Liver (tissue), 9 donors: ENCODE results near the gene GBX2. TPM values are rescaled to one million over a fixed set of nuclear protein-coding genes. Genes with fewer than 3 reads are reported as not detected.

ENCODE experiments used
- DNase-seq: peaks from one replicate; pipeline ENCODE4 v3.0.0-alpha.2; 2017; ENCODE audit warnings: low spot score
- H3K27ac ChIP-seq, 2 donors: one replicate each; pipeline ENCODE4 v1.7.0; 2013; ENCODE audit warnings: inconsistent platforms in 2 of 2, low read length in 2 of 2, control low read depth in 1 of 2, low read depth in 1 of 2, mild to moderate bottlenecking in 1 of 2
- H3K27me3 ChIP-seq, 4 donors: one replicate each; pipeline versions ENCODE4 v1.6.1 to v1.7.0; 2013; ENCODE audit warnings: low read length in 3 of 4, inconsistent platforms in 1 of 4, mild to moderate bottlenecking in 1 of 4, moderate library complexity in 1 of 4; ENCODE audit not compliant: control insufficient read depth in 4 of 4, insufficient read depth in 4 of 4
- H3K36me3 ChIP-seq, 4 donors: one replicate each; pipeline versions ENCODE4 v1.6.1 to v1.7.0; 2013; ENCODE audit warnings: low read length in 3 of 4, mild to moderate bottlenecking in 3 of 4, low read depth in 1 of 4, moderate library complexity in 1 of 4; ENCODE audit not compliant: control insufficient read depth in 4 of 4, insufficient read depth in 3 of 4
- H3K4me1 ChIP-seq, 4 donors: one replicate each; pipeline versions ENCODE4 v1.6.1 to v1.7.0; 2013; ENCODE audit warnings: low read length in 3 of 4, mild to moderate bottlenecking in 3 of 4, moderate library complexity in 1 of 4; ENCODE audit not compliant: control insufficient read depth in 4 of 4, insufficient read depth in 4 of 4
- H3K4me3 ChIP-seq, 3 donors: one replicate each; pipeline versions ENCODE4 v1.6.1 to v1.7.0; 2013; ENCODE audit warnings: low read length in 3 of 3, control low read depth in 1 of 3, low read depth in 1 of 3, mild to moderate bottlenecking in 1 of 3
- H3K9ac ChIP-seq, 2 donors: one replicate each; pipeline ENCODE4 v1.7.0; 2013; ENCODE audit warnings: low read length in 2 of 2, mild to moderate bottlenecking in 2 of 2, moderate library complexity in 2 of 2, control low read depth in 1 of 2, low read depth in 1 of 2
- H3K9me3 ChIP-seq, 4 donors: one replicate each; pipeline versions ENCODE4 v1.6.1 to v1.7.0; 2013; ENCODE audit warnings: low read length in 3 of 4; ENCODE audit not compliant: control insufficient read depth in 4 of 4
- EGR1 ChIP-seq, 2 donors: IDR thresholded peaks; 2 replicates each; pipeline ENCODE4 v1.6.1; 2016 to 2018; ENCODE audit warnings: antibody characterized with exemption in 2 of 2, low read depth in 2 of 2
- FOXA1 ChIP-seq: IDR thresholded peaks from 2 replicates; pipeline ENCODE4 v1.6.1; 2016; ENCODE audit warnings: antibody characterized with exemption
- FOXA2 ChIP-seq: IDR thresholded peaks from 2 replicates; pipeline ENCODE4 v1.6.1; 2016; ENCODE audit warnings: antibody characterized with exemption
- GABPA ChIP-seq, 2 donors: IDR thresholded peaks in 1 of 2; conservative IDR thresholded peaks in 1 of 2; 2 replicates each; pipeline ENCODE4 v1.6.1; 2016; ENCODE audit warnings: antibody characterized with exemption in 2 of 2, mild to moderate bottlenecking in 1 of 2, moderate library complexity in 1 of 2
- HNF4A ChIP-seq, 2 donors: conservative IDR thresholded peaks; 2 replicates each; pipeline ENCODE4 v1.6.1; 2016; ENCODE audit warnings: antibody characterized with exemption in 2 of 2, mild to moderate bottlenecking in 2 of 2
- HNF4G ChIP-seq: IDR thresholded peaks from 2 replicates; pipeline ENCODE4 v1.6.1; 2016; ENCODE audit warnings: antibody characterized with exemption
- JUND ChIP-seq, 2 donors: IDR thresholded peaks; 2 replicates each; pipeline ENCODE4 v1.6.1; 2016; ENCODE audit warnings: antibody characterized with exemption in 2 of 2
- NR2F2 ChIP-seq: IDR thresholded peaks from 2 replicates; pipeline ENCODE4 v1.6.1; 2016; ENCODE audit warnings: antibody characterized with exemption
- RAD21 ChIP-seq, 2 donors: IDR thresholded peaks; 2 replicates each; pipeline ENCODE4 v1.6.1; 2016; ENCODE audit warnings: antibody characterized with exemption in 2 of 2, mild to moderate bottlenecking in 2 of 2
- RXRA ChIP-seq, 2 donors: IDR thresholded peaks; 2 replicates each; pipeline ENCODE4 v1.6.1; 2017 to 2018; ENCODE audit warnings: antibody characterized with exemption in 2 of 2, mild to moderate bottlenecking in 1 of 2
- SP1 ChIP-seq: IDR thresholded peaks from 2 replicates; pipeline ENCODE4 v1.6.1; 2018; ENCODE audit warnings: antibody characterized with exemption, mild to moderate bottlenecking
- TAF1 ChIP-seq: conservative IDR thresholded peaks from 2 replicates; pipeline ENCODE4 v1.6.1; 2016; ENCODE audit warnings: antibody characterized with exemption, mild to moderate bottlenecking
- YY1 ChIP-seq: IDR thresholded peaks from 2 replicates; pipeline ENCODE4 v1.6.1; 2016; ENCODE audit warnings: antibody characterized with exemption, mild to moderate bottlenecking
- WGBS: extraction: QIAGEN DNeasy Blood & Tissue Kit; methylation state at CpG from one replicate; pipeline ENCODE4 v1.1.7; 2013; 5-methylcytosine and 5-hydroxymethylcytosine counted together
- polyA plus RNA-seq, 2 donors: library from polyadenylated mRNA; stranded (reverse) in 1 of 2; unstranded in 1 of 2; fragments of 200-250 nt in 1 of 2; fragments of >200 nt in 1 of 2; fragmentation: Nextera tagmentation in 1 of 2; extraction: Ambion mirVana in 1 of 2; gene quantifications; one replicate each; pipeline versions ENCODE4 v1.2.1 to v1.2.3, GENCODE V29; 2013 to 2015
- total RNA-seq, 2 donors: library from RNA; depleted of rRNA; stranded (reverse); fragments of >200 nt; gene quantifications; one replicate each; pipeline ENCODE4 v1.2.3, GENCODE V29; 2014
- TF ChIP-seq, protein P1 (sequence below): IDR thresholded peaks from 2 replicates; pipeline ENCODE4 v1.6.1; 2016; ENCODE audit warnings: antibody characterized with exemption
- TF ChIP-seq, protein P2 (sequence below): fragments of 150-350 bp; IDR thresholded peaks from 2 replicates; pipeline ENCODE4 v1.5.1; 2017; ENCODE audit warnings: improper control_type of control experiment, low read depth, low read length; ENCODE audit not compliant: missing input control
- TF ChIP-seq, protein P3 (sequence below): IDR thresholded peaks from 2 replicates; pipeline ENCODE4 v1.6.1; 2016; ENCODE audit warnings: antibody characterized with exemption
- TF ChIP-seq, protein P4 (sequence below): IDR thresholded peaks from 2 replicates; pipeline ENCODE4 v1.6.1; 2016; ENCODE audit warnings: antibody characterized with exemption, mild to moderate bottlenecking
- TF ChIP-seq, protein P5 (sequence below): IDR thresholded peaks from 2 replicates; pipeline ENCODE4 v1.6.1; 2016; ENCODE audit warnings: antibody characterized with exemption
- donor health status: healthy.
- donor health status: healthy.
- donor health status: healthy.
- donor health status: healthy.
- donor health status: healthy.

GBX2 gene
- total and polyA plus RNA-seq, 4 donors = not detected

DNA sequence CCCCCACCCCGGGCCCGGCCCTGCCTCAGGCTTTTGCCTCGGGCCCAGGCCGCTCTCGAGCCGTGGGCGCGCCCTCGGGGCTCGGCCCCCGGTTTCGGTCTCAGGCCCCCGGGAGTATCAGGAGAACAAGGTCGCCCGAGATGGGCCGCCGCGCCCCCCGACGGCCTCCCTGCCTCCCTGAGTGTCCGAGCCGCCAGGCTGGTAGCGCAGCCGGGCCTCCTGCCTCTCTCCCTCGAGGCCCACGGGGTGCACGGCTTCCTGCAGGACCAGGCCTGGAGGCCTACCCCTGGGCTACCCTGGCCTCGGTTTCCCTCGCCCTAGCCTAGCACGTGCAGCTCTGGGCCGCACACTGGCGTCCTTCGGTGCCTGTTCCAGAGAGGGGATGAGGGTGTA lies 8.4 kb downstream of the GBX2 start:
- TF ChIP-seq FOXA2 = no peak
- TF ChIP-seq, protein P1, sequence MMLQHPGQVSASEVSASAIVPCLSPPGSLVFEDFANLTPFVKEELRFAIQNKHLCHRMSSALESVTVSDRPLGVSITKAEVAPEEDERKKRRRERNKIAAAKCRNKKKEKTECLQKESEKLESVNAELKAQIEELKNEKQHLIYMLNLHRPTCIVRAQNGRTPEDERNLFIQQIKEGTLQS = no peak
- no peak for TF ChIP-seq NR2F2
- no peak for TF ChIP-seq HNF4A (conservative IDR thresholded peaks at IDR 0.05)
- TF ChIP-seq TAF1 = no peak
- TF ChIP-seq EGR1 (IDR thresholded peaks at IDR 0.05; ENCODE audit: low read depth in 2 of 2) = no peak
- no peak for TF ChIP-seq RXRA (IDR thresholded peaks at IDR 0.05)
- TF ChIP-seq, protein P2, sequence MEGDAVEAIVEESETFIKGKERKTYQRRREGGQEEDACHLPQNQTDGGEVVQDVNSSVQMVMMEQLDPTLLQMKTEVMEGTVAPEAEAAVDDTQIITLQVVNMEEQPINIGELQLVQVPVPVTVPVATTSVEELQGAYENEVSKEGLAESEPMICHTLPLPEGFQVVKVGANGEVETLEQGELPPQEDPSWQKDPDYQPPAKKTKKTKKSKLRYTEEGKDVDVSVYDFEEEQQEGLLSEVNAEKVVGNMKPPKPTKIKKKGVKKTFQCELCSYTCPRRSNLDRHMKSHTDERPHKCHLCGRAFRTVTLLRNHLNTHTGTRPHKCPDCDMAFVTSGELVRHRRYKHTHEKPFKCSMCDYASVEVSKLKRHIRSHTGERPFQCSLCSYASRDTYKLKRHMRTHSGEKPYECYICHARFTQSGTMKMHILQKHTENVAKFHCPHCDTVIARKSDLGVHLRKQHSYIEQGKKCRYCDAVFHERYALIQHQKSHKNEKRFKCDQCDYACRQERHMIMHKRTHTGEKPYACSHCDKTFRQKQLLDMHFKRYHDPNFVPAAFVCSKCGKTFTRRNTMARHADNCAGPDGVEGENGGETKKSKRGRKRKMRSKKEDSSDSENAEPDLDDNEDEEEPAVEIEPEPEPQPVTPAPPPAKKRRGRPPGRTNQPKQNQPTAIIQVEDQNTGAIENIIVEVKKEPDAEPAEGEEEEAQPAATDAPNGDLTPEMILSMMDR = no peak
- TF ChIP-seq YY1 = no peak
- TF ChIP-seq RAD21 (IDR thresholded peaks at IDR 0.05) = no peak
- TF ChIP-seq, protein P3, sequence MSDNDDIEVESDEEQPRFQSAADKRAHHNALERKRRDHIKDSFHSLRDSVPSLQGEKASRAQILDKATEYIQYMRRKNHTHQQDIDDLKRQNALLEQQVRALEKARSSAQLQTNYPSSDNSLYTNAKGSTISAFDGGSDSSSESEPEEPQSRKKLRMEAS = no peak
- TF ChIP-seq JUND (IDR thresholded peaks at IDR 0.05) = no peak
- TF ChIP-seq FOXA1 = no peak
- TF ChIP-seq, protein P4, sequence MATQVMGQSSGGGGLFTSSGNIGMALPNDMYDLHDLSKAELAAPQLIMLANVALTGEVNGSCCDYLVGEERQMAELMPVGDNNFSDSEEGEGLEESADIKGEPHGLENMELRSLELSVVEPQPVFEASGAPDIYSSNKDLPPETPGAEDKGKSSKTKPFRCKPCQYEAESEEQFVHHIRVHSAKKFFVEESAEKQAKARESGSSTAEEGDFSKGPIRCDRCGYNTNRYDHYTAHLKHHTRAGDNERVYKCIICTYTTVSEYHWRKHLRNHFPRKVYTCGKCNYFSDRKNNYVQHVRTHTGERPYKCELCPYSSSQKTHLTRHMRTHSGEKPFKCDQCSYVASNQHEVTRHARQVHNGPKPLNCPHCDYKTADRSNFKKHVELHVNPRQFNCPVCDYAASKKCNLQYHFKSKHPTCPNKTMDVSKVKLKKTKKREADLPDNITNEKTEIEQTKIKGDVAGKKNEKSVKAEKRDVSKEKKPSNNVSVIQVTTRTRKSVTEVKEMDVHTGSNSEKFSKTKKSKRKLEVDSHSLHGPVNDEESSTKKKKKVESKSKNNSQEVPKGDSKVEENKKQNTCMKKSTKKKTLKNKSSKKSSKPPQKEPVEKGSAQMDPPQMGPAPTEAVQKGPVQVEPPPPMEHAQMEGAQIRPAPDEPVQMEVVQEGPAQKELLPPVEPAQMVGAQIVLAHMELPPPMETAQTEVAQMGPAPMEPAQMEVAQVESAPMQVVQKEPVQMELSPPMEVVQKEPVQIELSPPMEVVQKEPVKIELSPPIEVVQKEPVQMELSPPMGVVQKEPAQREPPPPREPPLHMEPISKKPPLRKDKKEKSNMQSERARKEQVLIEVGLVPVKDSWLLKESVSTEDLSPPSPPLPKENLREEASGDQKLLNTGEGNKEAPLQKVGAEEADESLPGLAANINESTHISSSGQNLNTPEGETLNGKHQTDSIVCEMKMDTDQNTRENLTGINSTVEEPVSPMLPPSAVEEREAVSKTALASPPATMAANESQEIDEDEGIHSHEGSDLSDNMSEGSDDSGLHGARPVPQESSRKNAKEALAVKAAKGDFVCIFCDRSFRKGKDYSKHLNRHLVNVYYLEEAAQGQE = no peak
- TF ChIP-seq, protein P5, sequence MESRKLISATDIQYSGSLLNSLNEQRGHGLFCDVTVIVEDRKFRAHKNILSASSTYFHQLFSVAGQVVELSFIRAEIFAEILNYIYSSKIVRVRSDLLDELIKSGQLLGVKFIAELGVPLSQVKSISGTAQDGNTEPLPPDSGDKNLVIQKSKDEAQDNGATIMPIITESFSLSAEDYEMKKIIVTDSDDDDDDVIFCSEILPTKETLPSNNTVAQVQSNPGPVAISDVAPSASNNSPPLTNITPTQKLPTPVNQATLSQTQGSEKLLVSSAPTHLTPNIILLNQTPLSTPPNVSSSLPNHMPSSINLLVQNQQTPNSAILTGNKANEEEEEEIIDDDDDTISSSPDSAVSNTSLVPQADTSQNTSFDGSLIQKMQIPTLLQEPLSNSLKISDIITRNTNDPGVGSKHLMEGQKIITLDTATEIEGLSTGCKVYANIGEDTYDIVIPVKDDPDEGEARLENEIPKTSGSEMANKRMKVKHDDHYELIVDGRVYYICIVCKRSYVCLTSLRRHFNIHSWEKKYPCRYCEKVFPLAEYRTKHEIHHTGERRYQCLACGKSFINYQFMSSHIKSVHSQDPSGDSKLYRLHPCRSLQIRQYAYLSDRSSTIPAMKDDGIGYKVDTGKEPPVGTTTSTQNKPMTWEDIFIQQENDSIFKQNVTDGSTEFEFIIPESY = no peak
- no peak for TF ChIP-seq HNF4G
- no peak for TF ChIP-seq SP1
- no peak for TF ChIP-seq GABPA (IDR thresholded peaks at IDR 0.05 in 1 of 2, conservative IDR thresholded peaks at IDR 0.05 in 1 of 2)
- Histone ChIP-seq H3K27ac (no peak overlapping the region), H3K36me3 (peaks cover 0 to 1% (median 0%) of the 10 kb centered on the region in 4 donors), H3K9ac (no peak overlapping the region), H3K9me3 (no peaks in the 10 kb centered on the region), H3K27me3 (peaks cover 0 to 30% (median 10%) of the 10 kb centered on the region in 4 donors), H3K4me3 (no peak overlapping the region), H3K4me1 (peaks cover 9 to 15% (median 11%) of the 10 kb centered on the region in 4 donors)
- WGBS = 11% methylated on average over 33 of the region's 33 CpGs
- DNase-seq = no peak
